Stimulated activated CD4-positive, alpha-beta T cell treated with anti-CD3 and anti-CD28 coated beads, Interleukin-12 subunit alpha, Interleukin-12 subunit beta, amount 100 ng/mL, for 48 hours (primary cell): ENCODE results near the gene UGGT2.
"Not testable (repeated sequence)": the region's sequence is repeated elsewhere in the genome, so short reads cannot be mapped to it uniquely, and the experiment has no call there.

Experiments
- DNase-seq, 3 donors: peaks; one replicate each; pipeline ENCODE4 v3.0.0-alpha.2; 2020; ENCODE audit warnings: low read depth in 2 of 3, low spot score in 1 of 3

The UGGT2 gene

GRCh38 chr13:96053003-96053703 lies at the start of gene UGGT2:
TSS of gene UGGT2 (minus strand) at chr13:96053401. CDS start at chr13:96053312, 89 bp downstream.
- no peak for DNase-seq

- DNase-seq: no peak
Measured at GRCh38 chr13:96100457-96101220, 47.4 kb upstream of the UGGT2 start.

DNA sequence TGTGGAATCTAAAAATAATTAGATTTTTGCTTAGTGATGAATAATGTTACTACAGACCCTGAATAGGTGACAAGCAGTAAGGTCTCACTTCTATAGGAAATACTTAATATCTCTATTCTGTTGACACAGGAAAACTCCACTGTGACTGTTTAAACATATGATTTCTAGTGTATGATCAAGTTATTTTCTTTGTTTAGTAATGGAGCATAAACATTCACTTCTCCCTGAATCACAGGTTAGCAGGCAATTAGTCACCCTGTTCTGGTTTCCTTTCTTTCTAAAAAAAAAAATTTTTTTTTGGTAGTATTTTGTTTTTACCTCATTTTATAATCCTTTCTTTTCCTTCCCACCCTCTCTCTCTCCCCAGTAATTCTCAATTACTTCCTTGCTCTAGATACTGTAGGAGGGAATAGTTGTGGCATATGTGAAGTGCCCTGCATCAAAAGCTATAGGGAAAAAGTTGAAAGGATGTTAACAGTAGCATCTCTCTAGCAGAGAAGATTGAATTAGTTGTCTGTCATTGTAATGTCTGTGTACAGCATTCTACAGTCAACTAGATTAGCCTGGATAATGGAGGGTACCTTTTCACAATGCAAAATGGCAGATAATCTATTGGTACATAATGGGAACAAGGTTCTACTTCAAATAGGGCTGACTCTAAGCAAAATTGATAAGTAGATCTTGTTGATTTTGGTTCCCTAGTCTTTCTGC lies 40.2 kb upstream of the UGGT2 start:
- no peak for DNase-seq

DNA sequence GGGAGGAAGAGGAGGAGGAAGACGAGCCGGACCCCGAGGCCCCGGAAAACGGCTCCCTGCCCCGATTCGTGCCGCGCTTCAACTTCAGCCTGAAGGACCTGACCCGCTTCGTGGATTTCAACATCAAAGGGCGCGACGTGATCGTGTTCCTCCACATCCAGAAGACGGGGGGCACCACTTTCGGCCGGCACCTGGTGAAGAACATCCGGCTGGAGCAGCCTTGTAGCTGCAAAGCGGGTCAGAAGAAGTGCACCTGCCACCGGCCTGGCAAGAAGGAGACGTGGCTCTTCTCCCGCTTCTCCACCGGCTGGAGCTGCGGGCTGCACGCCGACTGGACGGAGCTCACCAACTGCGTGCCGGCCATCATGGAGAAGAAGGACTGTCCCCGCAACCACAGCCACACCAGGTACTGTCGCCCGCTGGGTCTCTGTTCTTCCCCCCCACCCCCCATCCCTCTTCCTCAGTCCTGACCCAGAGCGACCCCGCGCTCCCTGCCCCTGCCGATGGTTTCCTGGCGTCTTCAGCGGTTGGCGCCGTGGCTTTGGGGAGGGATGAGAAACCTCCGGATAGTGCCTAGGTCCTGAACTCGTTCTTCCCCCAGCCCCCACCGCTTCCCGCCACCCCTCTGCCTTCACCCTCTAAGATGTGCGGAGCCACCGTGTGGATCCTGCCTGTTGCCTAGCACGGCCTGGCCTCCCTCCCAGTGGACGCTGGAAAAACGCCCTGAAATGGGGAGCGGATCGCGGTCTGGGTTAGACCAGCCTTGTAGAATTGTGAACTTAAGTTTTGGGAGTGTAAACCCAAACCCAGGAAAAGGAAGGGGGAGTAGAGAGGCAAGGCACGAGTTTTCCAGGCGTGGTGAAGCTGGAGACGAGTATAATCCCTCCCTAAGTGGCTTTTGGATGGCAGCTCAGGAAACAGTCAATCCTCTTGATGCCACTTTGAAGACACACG lies 38.2 kb upstream of the UGGT2 start:
- no peak for DNase-seq

- no peak for DNase-seq
Measured at GRCh38 chr13:96090240-96091101, 37.3 kb upstream of the UGGT2 start.

DNA sequence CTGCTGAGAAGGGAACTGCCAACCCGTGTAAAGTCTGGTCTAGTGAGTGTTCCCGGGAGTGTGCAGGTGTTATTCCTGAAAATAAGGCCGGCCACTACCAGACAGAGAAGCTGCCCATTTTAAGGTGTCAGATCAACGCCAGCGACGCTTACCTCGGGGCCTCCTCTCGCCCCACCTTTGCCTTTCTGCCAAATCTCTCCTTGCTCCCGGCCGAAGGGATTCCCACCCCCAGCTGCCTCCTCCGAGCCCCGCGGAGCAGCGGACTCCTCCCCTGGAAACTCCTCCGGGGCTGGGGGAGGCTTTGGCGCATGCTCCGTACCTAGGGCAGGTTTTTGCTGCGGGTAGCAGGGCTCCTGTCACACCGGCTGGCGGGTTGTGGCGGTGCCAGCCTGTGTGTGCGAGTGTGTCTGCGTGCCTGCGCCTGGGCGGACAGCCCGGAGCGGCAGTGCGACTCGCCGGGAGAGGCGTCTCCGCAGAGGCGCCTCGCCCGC lies 36.6 kb upstream of the UGGT2 start, which contains the start of gene HS6ST3:
Gene HS6ST3, plus strand, starts transcription at position 359 of the 491 bp plus-strand sequence.
- DNase-seq: no peak

- no peak for DNase-seq
Measured at GRCh38 chr13:96089139-96089538, 35.9 kb upstream of the UGGT2 start.

DNA sequence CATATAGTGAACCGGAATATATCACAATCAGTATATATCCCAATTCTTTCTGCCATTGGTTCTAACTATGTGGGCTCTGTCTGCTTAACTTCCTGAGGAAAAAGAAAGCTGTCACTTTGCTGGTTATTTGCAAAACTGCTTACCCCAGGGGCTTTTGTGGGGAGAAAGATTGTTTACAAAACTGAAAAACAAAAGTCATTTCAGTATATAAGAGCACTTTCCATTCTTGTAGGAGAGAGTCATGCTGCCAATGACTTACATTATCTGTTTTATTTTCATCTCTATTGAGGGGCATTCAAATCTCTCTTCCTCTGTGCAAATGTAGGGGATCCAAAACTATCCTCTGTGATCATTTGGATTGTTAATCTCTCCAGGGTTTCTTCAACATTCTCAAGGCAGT lies 33.5 kb upstream of the UGGT2 start:
- DNase-seq: no peak

DNA sequence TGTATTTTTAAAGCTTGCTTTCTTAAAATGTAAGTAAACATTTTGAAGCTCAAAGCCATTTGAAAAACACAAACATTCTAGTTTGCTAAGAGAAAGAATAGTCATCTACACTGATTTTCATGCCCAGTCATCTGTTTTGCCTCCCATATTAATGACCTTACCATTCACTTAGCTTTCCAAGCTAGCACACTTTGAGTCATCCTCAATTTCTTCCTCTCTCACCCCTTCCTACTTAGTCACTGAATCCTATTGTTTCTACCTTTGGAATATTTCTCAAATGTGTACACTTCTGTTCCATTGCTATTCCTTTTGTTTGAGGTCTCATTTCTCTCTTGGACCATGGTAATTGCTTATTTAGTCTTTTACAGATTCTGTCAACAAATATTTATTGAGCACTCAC lies 29.4 kb upstream of the UGGT2 start:
- DNase-seq: no peak

GRCh38 chr13:96081888-96082287 lies 28.7 kb upstream of the UGGT2 start:
- no peak for DNase-seq

DNA sequence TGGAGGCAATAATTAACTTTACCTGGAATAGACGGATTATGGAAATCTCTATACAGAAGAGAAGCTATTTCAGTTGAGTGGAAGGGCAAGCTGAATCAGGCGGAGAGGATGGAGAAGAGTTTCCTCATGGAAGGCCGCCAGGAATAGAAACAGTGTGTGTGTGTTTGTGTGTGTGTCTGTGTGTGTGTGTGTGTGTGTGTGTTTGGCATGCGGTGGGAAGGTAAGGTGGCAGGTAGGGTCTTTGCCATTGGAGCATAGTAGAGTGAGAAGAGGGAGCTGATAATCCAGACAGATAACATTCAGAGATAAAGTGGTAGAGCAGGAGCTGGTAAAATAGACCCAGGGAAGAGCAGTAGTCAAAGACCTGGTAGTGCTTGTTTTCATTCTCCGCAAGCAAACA lies 27.5 kb upstream of the UGGT2 start:
- no peak for DNase-seq

DNA sequence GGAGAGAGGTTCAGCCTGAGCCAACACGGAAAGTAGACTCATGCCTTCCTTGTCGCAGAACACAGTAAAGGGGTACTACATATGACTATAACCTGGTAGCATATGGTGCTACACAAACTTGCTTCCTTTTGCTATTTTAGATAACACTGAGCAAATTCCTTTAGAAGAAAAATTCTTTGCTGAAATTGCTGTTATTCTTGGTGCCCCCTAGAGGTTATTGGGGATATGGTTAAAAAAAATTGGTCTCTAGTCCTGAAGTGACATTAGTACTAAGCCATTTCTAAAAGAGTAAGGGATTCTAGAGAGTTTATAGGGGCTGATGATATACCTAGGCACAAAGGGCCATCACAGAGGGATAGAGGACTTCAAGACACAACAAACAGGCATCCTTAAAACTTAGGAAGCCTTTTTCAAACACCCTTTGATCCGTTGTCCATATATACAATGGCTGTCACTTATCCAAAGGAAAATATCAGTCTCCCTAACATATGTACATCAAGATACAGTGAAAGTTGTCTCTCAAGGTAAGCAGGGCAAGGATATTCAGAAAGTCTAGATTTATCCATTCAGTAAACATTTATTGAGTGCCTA lies 22.8 kb upstream of the UGGT2 start:
- DNase-seq: no peak

DNA sequence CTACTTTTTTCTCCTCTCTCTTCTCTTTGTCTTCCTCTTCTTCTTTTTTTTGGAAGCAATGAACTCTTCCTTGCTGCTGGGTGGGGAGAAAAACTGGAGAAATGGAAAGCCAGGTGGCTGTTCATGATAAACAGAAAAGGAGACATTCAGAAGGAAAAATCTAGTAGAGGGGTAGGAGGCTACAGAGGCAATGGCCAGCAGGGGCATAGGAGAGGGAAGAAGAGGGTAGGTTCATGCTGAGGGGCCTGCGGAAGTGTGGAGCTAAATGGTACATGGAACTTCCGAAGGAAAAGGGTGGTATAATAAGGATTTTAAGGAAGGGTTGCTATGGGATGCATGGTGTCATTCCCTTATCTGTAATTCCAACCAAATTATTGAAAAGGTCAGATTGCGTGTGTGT lies 19.2 kb upstream of the UGGT2 start:
- no peak for DNase-seq

GRCh38 chr13:96071504-96071903 lies 18.3 kb upstream of the UGGT2 start:
- DNase-seq: no peak

- no peak for DNase-seq
Measured at GRCh38 chr13:96068729-96069128, 15.5 kb upstream of the UGGT2 start.

DNA sequence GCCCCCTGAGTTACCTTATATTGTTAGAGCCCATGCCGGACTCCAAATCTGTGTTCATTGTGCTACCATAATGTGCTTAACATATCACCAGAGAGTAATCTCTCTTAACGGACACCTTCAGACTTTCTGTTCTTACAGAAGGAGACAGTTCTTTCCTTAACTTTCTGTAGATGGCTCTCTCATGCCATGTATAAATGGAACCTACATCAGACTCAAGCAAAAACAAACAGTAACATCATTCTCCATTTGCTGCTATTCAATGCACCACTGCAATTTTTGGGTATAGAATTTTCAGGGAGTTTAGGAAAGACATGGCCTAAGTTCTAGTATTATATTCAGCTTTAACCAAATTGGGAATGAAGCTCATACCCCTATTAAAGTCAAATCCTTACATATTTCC lies 12.6 kb upstream of the UGGT2 start:
- no peak for DNase-seq

DNA sequence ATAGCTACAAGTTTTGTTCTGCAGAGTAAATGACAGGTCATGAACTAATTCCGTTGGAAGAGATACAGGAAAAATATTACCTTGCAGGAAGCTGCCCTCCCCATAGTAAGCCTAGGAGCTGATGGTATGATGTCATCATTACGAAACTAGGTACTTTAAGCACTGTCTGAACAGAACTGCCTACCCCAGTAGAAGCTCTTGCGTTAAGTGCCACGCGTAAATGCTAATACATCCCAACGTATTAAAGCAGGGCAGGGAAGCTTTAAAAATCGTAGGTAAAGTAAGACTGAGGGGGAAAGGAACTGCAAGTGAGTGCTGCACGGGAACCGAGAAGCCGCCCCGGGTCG lies 572 bp downstream of the UGGT2 start:
- DNase-seq: no peak

DNA sequence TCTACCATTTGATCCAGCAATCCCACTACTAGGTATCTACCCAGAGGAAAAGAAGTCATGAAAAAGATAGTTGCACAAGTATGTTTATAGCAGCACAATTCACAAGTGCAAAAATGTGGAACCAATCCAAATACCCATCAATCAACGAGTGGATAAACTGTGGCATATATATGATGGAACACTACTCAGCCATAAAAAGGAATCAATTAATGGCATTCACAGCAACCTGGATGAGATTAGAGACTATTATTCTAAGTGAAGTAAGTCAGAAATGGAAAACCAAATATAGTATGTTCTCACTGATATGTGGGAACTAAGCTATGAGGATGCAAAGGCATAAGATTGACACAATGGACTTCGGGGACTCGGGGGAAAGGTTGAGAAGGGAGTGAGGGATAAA lies 1.3 kb downstream of the UGGT2 start:
- not testable (repeated sequence) for DNase-seq

- not testable (repeated sequence) for DNase-seq
Measured at GRCh38 chr13:96051491-96051890, 1.7 kb downstream of the UGGT2 start.
